GM23338 (cell line): ENCODE results near the gene ZNF22. TPM values are rescaled to one million over a fixed set of nuclear protein-coding genes. Genes with fewer than 3 reads are reported as not detected.

Source experiments
- ATAC-seq: fragments of 200-7000 bp; cut with Tn5 transposase; 3 replicates; pipeline ENCODE4 v1.9.1; 2020
- DNase-seq: peaks from one replicate; pipeline ENCODE4 v3.0.0-alpha.2; 2015; ENCODE audit warnings: low spot score
- H2AFZ ChIP-seq: fragments of 200-600 bp; sonication (generic); 2 replicates; pipeline ENCODE4 v1.8.0; 2016; ENCODE audit warnings: antibody characterized with exemption, mild to moderate bottlenecking, moderate library complexity
- H3F3A ChIP-seq: fragments of 200-600 bp; sonication (generic); replicated peaks from 2 replicates; pipeline ENCODE4 v1.8.0; 2017; ENCODE audit warnings: antibody characterized with exemption, mixed run types, low read depth
- H3K27ac ChIP-seq: fragments of 200-600 bp; sonication (generic); 2 replicates; pipeline ENCODE4 v1.6.1; 2016; ENCODE audit warnings: low read depth
- H3K27me3 ChIP-seq: fragments of 200-600 bp; sonication (generic); 2 replicates; pipeline ENCODE4 v1.8.0; 2016; ENCODE audit warnings: mild to moderate bottlenecking, mixed run types, moderate library complexity; ENCODE audit not compliant: insufficient read depth
- H3K36me3 ChIP-seq: fragments of 200-600 bp; sonication (generic); 2 replicates; pipeline ENCODE4 v1.8.0; 2016; ENCODE audit warnings: mild to moderate bottlenecking; ENCODE audit not compliant: insufficient read depth
- H3K4me1 ChIP-seq: fragments of 200-600 bp; sonication (generic); 2 replicates; pipeline ENCODE4 v1.8.0; 2016; ENCODE audit warnings: mild to moderate bottlenecking, moderate library complexity; ENCODE audit not compliant: insufficient read depth
- H3K4me2 ChIP-seq: fragments of 200-600 bp; sonication (generic); 2 replicates; pipeline ENCODE4 v1.7.1; 2017; ENCODE audit warnings: mixed run types
- H3K4me3 ChIP-seq: fragments of 200-600 bp; sonication (generic); 2 replicates; pipeline ENCODE4 v1.6.1; 2016; ENCODE audit warnings: mixed run types
- H3K79me2 ChIP-seq: fragments of 200-600 bp; sonication (generic); replicated peaks from 2 replicates; pipeline ENCODE4 v1.8.0; 2017; ENCODE audit warnings: mild to moderate bottlenecking; ENCODE audit not compliant: insufficient read depth
- H3K9me2 ChIP-seq: fragments of 200-600 bp; sonication (generic); 2 replicates; pipeline ENCODE4 v1.8.0; 2017; ENCODE audit not compliant: insufficient read depth
- H4K20me1 ChIP-seq: fragments of 200-600 bp; sonication (generic); replicated peaks from 2 replicates; pipeline ENCODE4 v1.8.0; 2017; ENCODE audit warnings: mild to moderate bottlenecking; ENCODE audit not compliant: insufficient read depth
- H3K27ac Mint-ChIP-seq: 2 replicates; pipeline ENCODE4 v1.8.0; 2020; ENCODE audit warnings: inconsistent platforms, mild to moderate bottlenecking, moderate library complexity, mixed read lengths
- H3K27me3 Mint-ChIP-seq: 3 replicates; pipeline ENCODE4 v1.8.0; 2022; ENCODE audit warnings: low read depth, mild to moderate bottlenecking, moderate library complexity, mixed read lengths, inconsistent platforms; ENCODE audit not compliant: insufficient read depth, poor library complexity
- H3K36me3 Mint-ChIP-seq: 3 replicates; pipeline ENCODE4 v1.8.0; 2021; ENCODE audit warnings: low read depth, mild to moderate bottlenecking, inconsistent platforms, moderate library complexity, mixed read lengths
- H3K4me1 Mint-ChIP-seq: 3 replicates; pipeline ENCODE4 v1.8.0; 2020; ENCODE audit warnings: mild to moderate bottlenecking, inconsistent platforms, mixed read lengths
- H3K4me3 Mint-ChIP-seq: 3 replicates; pipeline ENCODE4 v1.8.0; 2021; ENCODE audit warnings: moderate library complexity, mild to moderate bottlenecking, inconsistent platforms, mixed read lengths
- H3K9me3 Mint-ChIP-seq: 3 replicates; pipeline ENCODE4 v1.8.0; 2020; ENCODE audit warnings: moderate library complexity, mild to moderate bottlenecking, inconsistent platforms, mixed read lengths
- CREB1 ChIP-seq: fragments of 250-450 bp; sonication (Bioruptor Pico); IDR thresholded peaks from 2 replicates; pipeline ENCODE4 v1.5.0; 2020; ENCODE audit warnings: low read depth, mild to moderate bottlenecking, moderate library complexity
- CTCF ChIP-seq, 2 experiments: fragments of 200-600 bp in 1 of 2; sonication (generic) in 1 of 2; conservative IDR thresholded peaks; 2 replicates each; pipeline versions ENCODE4 v1.5.1 to v1.6.1; 2016 to 2017; ENCODE audit warnings: antibody characterized with exemption in 2 of 2, low read depth in 2 of 2, mild to moderate bottlenecking in 2 of 2, moderate library complexity in 1 of 2
- ETS1 ChIP-seq: IDR thresholded peaks from 2 replicates; pipeline ENCODE4 v1.6.1; 2016; ENCODE audit warnings: antibody characterized with exemption
- EZH2 ChIP-seq: fragments of 200-600 bp; sonication (generic); IDR thresholded peaks from one replicate; pipeline ENCODE4 v1.8.0; 2017; ENCODE audit warnings: antibody characterized with exemption, mild to moderate bottlenecking, low read depth; ENCODE audit not compliant: unreplicated experiment
- EZH2phosphoT487 ChIP-seq: fragments of 200-600 bp; sonication (generic); IDR thresholded peaks from one replicate; pipeline ENCODE4 v1.8.1; 2018; ENCODE audit warnings: antibody characterized with exemption; ENCODE audit not compliant: unreplicated experiment
- JUNB ChIP-seq: IDR thresholded peaks from one replicate; pipeline ENCODE4 v1.6.1; 2016; ENCODE audit warnings: antibody characterized with exemption; ENCODE audit not compliant: unreplicated experiment
- NANOG ChIP-seq: IDR thresholded peaks from 2 replicates; pipeline ENCODE4 v1.6.1; 2016; ENCODE audit warnings: antibody characterized with exemption, borderline replicate concordance
- POLR2AphosphoS5 ChIP-seq: IDR thresholded peaks from 2 replicates; pipeline ENCODE4 v1.6.1; 2016; ENCODE audit warnings: antibody characterized with exemption, low read depth
- REST ChIP-seq: IDR thresholded peaks from one replicate; pipeline ENCODE4 v1.6.1; 2018; ENCODE audit warnings: antibody characterized with exemption; ENCODE audit not compliant: unreplicated experiment
- STAT1 ChIP-seq: IDR thresholded peaks from one replicate; pipeline ENCODE4 v1.6.1; 2016; ENCODE audit warnings: antibody characterized with exemption; ENCODE audit not compliant: unreplicated experiment
- ZNF114 ChIP-seq: fragments of 250-450 bp; sonication (Bioruptor Pico); IDR thresholded peaks from 2 replicates; pipeline ENCODE4 v1.5.0; 2020; ENCODE audit warnings: mild to moderate bottlenecking, moderate library complexity
- ZNF331 ChIP-seq: fragments of 250-450 bp; sonication (Bioruptor Pico); IDR thresholded peaks from 2 replicates; pipeline ENCODE4 v1.5.0; 2020; ENCODE audit warnings: low read depth, mild to moderate bottlenecking, moderate library complexity
- ZNF462 ChIP-seq: fragments of 250-450 bp; sonication (Bioruptor Pico); IDR thresholded peaks from 2 replicates; pipeline ENCODE4 v1.5.0; 2020; ENCODE audit warnings: mild to moderate bottlenecking, moderate library complexity
- polyA plus RNA-seq: library from polyadenylated mRNA; unstranded; fragments of >200 nt; fragmentation: Nextera tagmentation; extraction: Ambion mirVana; gene quantifications from 2 replicates; pipeline ENCODE4 v1.2.1, GENCODE V29; 2016
- total RNA-seq: library from RNA; depleted of rRNA; stranded (reverse); fragments of >200 nt; shearing (Covaris generic); gene quantifications from 2 replicates; pipeline ENCODE4 v1.2.3, GENCODE V29; 2014

The ZNF22 gene
- total and polyA plus RNA-seq, 2 experiments from 2014 or later, result 40.5 to 81.8 TPM

GRCh38 chr10:44971935-44972757, 28.6 kb upstream of the ZNF22 start:
- no peak for DNase-seq
- Histone ChIP-seq H3K79me2 (no peaks in the 10 kb centered on the region; the same call in 1 of the 2 replicates), H3F3A (no peaks in the 10 kb centered on the region), H3K4me3 (no peak overlapping the region), H3K27ac (no peak overlapping the region), H2AFZ (no peak overlapping the region), H3K9me2 (no peaks in the 10 kb centered on the region), H4K20me1 (no peaks in the 10 kb centered on the region), H3K4me1 (peaks cover 32% of the 10 kb centered on the region), H3K36me3 (no peaks in the 10 kb centered on the region), H3K27me3 (no peaks in the 10 kb centered on the region), H3K4me2 (no peak overlapping the region)
- no peak for ATAC-seq
- TF ChIP-seq CREB1 (CRISPR knock-in tag), result no peak
- TF ChIP-seq REST, result no peak
- TF ChIP-seq JUNB, result no peak
- no peak for TF ChIP-seq POLR2AphosphoS5
- no peak for TF ChIP-seq ZNF462 (CRISPR knock-in tag)
- TF ChIP-seq CTCF (conservative IDR thresholded peaks at IDR 0.05; ENCODE audit: low read depth in 2 of 2), result no peak
- TF ChIP-seq STAT1, result no peak
- TF ChIP-seq ETS1, result no peak
- no peak for TF ChIP-seq NANOG
- no peak for TF ChIP-seq ZNF114 (CRISPR knock-in tag)
- TF ChIP-seq EZH2phosphoT487, result no peak
- no peak for TF ChIP-seq EZH2
- no peak for TF ChIP-seq ZNF331
- Mint-ChIP-seq H3K4me3 (no peak overlapping the region), H3K27me3 (peaks cover 16% of the 10 kb centered on the region), H3K9me3 (no peaks in the 10 kb centered on the region), H3K4me1 (peaks cover 44% of the 10 kb centered on the region), H3K27ac (no peak overlapping the region), H3K36me3 (peaks cover 19% of the 10 kb centered on the region)
